Lung (tissue), 12 donors: Measurements from ENCODE around the gene SDK2. TPM values are rescaled to one million over a fixed set of nuclear protein-coding genes. Genes with fewer than 3 reads are reported as not detected.
A peak's percentile ranks its signal among the peaks of the same experiment; 100 is the strongest.

Experiments
- ATAC-seq: fragments of 200-7000 bp; cut with Tn5 transposase; one replicate; pipeline ENCODE4 v1.9.1; 2020; ENCODE audit warnings: moderate number of reproducible peaks; ENCODE audit not compliant: insufficient read depth, low FRiP score
- DNase-seq, 3 donors: peaks; one replicate each; pipeline ENCODE4 v3.0.0-alpha.2; 2013 to 2017
- H3K27ac ChIP-seq, 2 donors: one replicate each; pipeline ENCODE4 v1.5.1; 2013; ENCODE audit warnings: mild to moderate bottlenecking in 2 of 2, moderate library complexity in 2 of 2, control low read depth in 1 of 2, inconsistent platforms in 1 of 2, low read depth in 1 of 2, low read length in 1 of 2
- H3K27me3 ChIP-seq, 3 donors: one replicate each; pipeline ENCODE4 v1.5.1; 2013; ENCODE audit warnings: low read length in 2 of 3; ENCODE audit not compliant: control insufficient read depth in 3 of 3, insufficient read depth in 3 of 3
- H3K36me3 ChIP-seq, 4 donors: one replicate each; pipeline ENCODE4 v1.5.1; 2013; ENCODE audit warnings: low read length in 4 of 4, mild to moderate bottlenecking in 1 of 4, moderate library complexity in 1 of 4; ENCODE audit not compliant: control insufficient read depth in 4 of 4, insufficient read depth in 4 of 4
- H3K4me1 ChIP-seq, 5 donors: one replicate each; pipeline ENCODE4 v1.5.1; 2013; ENCODE audit warnings: low read length in 5 of 5, mild to moderate bottlenecking in 2 of 5, moderate library complexity in 1 of 5; ENCODE audit not compliant: control insufficient read depth in 5 of 5, insufficient read depth in 5 of 5
- H3K4me3 ChIP-seq: one replicate; pipeline ENCODE4 v1.5.1; 2013; ENCODE audit warnings: mild to moderate bottlenecking, control low read depth, moderate library complexity
- H3K9ac ChIP-seq, 2 donors: one replicate each; pipeline ENCODE4 v1.5.1; 2013; ENCODE audit warnings: low read length in 2 of 2, control low read depth in 1 of 2; ENCODE audit not compliant: insufficient read depth in 1 of 2
- H3K9me3 ChIP-seq, 4 donors: one replicate each; pipeline ENCODE4 v1.5.1; 2013; ENCODE audit warnings: low read length in 3 of 4, mild to moderate bottlenecking in 1 of 4, moderate library complexity in 1 of 4; ENCODE audit not compliant: control insufficient read depth in 4 of 4, insufficient read depth in 3 of 4
- CTCF ChIP-seq: IDR thresholded peaks from 2 replicates; pipeline ENCODE4 v1.5.1; 2012; ENCODE audit warnings: mild to moderate bottlenecking; ENCODE audit errors: control extremely low read depth, extremely low read depth
- WGBS, 2 donors: extraction: QIAGEN DNeasy Blood & Tissue Kit; methylation state at CpG; one replicate each; pipeline ENCODE4 v1.1.7; 2013; 5-methylcytosine and 5-hydroxymethylcytosine counted together
- polyA plus RNA-seq, 2 donors: library from polyadenylated mRNA; stranded (reverse); fragments of 200-250 nt; gene quantifications; one replicate each; pipeline ENCODE4 v1.2.1, GENCODE V29; 2013
- total RNA-seq, 2 donors: library from RNA; depleted of rRNA in 1 of 2; stranded (reverse); fragments of >200 nt in 1 of 2; gene quantifications; one replicate each; pipeline ENCODE4 v1.2.1, GENCODE V29; 2014 to 2021
- donor health status: control.
- donor health status: control.
- donor health status: Bipolar disorder and iron deficiency.
- donor health status: healthy.
- donor health status: DM: yes; HTN: yes; CAD: no.

The SDK2 gene
- total and polyA plus RNA-seq, 4 donors: 0.91 to 41.7 (median 4.3) TPM

DNA sequence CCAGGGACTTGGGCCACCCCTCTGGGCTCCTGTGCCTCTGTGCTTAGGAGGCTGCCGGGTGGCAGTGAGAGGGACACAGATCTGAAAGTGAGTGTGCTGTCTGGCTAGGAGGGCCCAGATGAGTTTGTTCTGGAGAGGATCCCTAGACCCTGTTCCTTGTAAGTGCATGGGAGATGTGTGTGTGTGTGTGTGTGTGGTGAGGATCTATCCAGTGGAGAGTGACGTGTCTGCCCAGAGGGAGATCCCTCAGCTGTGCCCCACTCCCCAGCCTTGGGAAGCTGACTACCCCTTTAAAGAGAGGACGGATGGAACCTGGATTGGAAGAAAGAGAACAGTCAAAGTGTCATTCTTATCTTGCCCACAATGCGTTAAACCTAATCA is 306.9 kb downstream of the SDK2 start:
- no peak for TF ChIP-seq CTCF
- H3K9me3 ChIP-seq: no peaks in the 10 kb centered on the region
- H3K27ac ChIP-seq: no peak overlapping the region
- ATAC-seq (no peak), DNase-seq (peak in 2 of 3 donors; percentile 26 to 64)
- H3K36me3 ChIP-seq: no peaks in the 10 kb centered on the region
- 86 to 87% methylated on average over 4 of the region's 4 CpGs for WGBS, 2 donors
- H3K4me3 ChIP-seq: no peak overlapping the region
- H3K9ac ChIP-seq: no peak overlapping the region
- peaks cover 0 to 54% (median 21%) of the 10 kb centered on the region in 5 donors for H3K4me1 ChIP-seq
- no peaks in the 10 kb centered on the region for H3K27me3 ChIP-seq

- DNase-seq: peak in 2 of 3 donors; percentile 14 to 35
- H3K27me3 ChIP-seq: no peaks in the 10 kb centered on the region
- 88 to 90% methylated on average over 13 of the region's 13 CpGs for WGBS, 2 donors
- no peak overlapping the region for H3K27ac ChIP-seq
- no peaks in the 10 kb centered on the region for H3K9me3 ChIP-seq
- no peaks in the 10 kb centered on the region for H3K36me3 ChIP-seq
- no peak for TF ChIP-seq CTCF
- no peak for ATAC-seq
- H3K4me3 ChIP-seq: no peak overlapping the region
- peaks cover 0 to 48% (median 16%) of the 10 kb centered on the region in 5 donors for H3K4me1 ChIP-seq
- H3K9ac ChIP-seq: no peak overlapping the region
These were observed 307.6 kb downstream of the SDK2 start for GRCh38 chr17:73336408-73337329.

- WGBS, 2 donors: 87 to 92% methylated on average over 12 of the region's 12 CpGs
- H3K4me3 ChIP-seq: no peak overlapping the region
- DNase-seq: peak in 2 of 3 donors; percentile 35 to 46
- no peak overlapping the region for H3K9ac ChIP-seq
- no peaks in the 10 kb centered on the region for H3K36me3 ChIP-seq
- peaks cover 0 to 41% (median 12%) of the 10 kb centered on the region in 5 donors for H3K4me1 ChIP-seq
- no peaks in the 10 kb centered on the region for H3K27me3 ChIP-seq
- no peak for ATAC-seq
- H3K9me3 ChIP-seq: no peaks in the 10 kb centered on the region
- H3K27ac ChIP-seq: no peak overlapping the region
- TF ChIP-seq CTCF: no peak
These were observed 308.4 kb downstream of the SDK2 start for GRCh38 chr17:73335591-73336407.
